Adrenal gland (tissue), 12 donors: ENCODE results near the gene GIGYF1. TPM values are rescaled to one million over a fixed set of nuclear protein-coding genes. Genes with fewer than 3 reads are reported as not detected.

ENCODE experiments used
- DNase-seq, 7 donors: peaks; one replicate each; pipeline ENCODE4 v3.0.0-alpha.2; 2019 to 2020
- H3K27ac ChIP-seq, 5 donors: fragments of 200-600 bp; sonication (generic) in 4 of 5; 1 replicate in 3 of 5; 2 replicates in 2 of 5; pipeline versions ENCODE4 v1.5.1 to v1.8.0; 2016 to 2020; ENCODE audit warnings: mild to moderate bottlenecking in 1 of 5
- H3K27me3 ChIP-seq: fragments of 200-600 bp; 2 replicates; pipeline ENCODE4 v1.8.0; 2021
- H3K36me3 ChIP-seq, 2 donors: fragments of 200-600 bp; replicated peaks in 1 of 2; 1 replicate in 1 of 2; 2 replicates in 1 of 2; pipeline versions ENCODE4 v1.5.1 to v1.8.0; 2018 to 2022
- H3K4me1 ChIP-seq, 2 donors: fragments of 200-600 bp; replicated peaks in 1 of 2; 1 replicate in 1 of 2; 2 replicates in 1 of 2; pipeline versions ENCODE4 v1.5.1 to v1.8.0; 2018 to 2021
- H3K4me3 ChIP-seq, 4 donors: fragments of 200-600 bp; sonication (generic) in 3 of 4; one replicate each; pipeline ENCODE4 v1.5.1; 2016 to 2018
- H3K9me3 ChIP-seq, 3 donors: fragments of 200-600 bp; sonication (generic) in 1 of 3; replicated peaks in 1 of 3; 1 replicate in 2 of 3; 2 replicates in 1 of 3; pipeline versions ENCODE4 v1.5.1 to v1.8.0; 2016 to 2021
- POLR2A ChIP-seq, 2 donors: fragments of 450-650 bp; IDR thresholded peaks; one replicate each; pipeline ENCODE4 v1.6.1; 2017; ENCODE audit warnings: antibody characterized with exemption in 2 of 2, mild to moderate bottlenecking in 2 of 2, moderate library complexity in 1 of 2
- WGBS, 4 donors: extraction: QIAGEN DNeasy Blood & Tissue Kit in 2 of 4; methylation state at CpG; one replicate each; pipeline versions ENCODE4 v1.1.5 to v1.1.7; 2013 to 2017; 5-methylcytosine and 5-hydroxymethylcytosine counted together
- intact Hi-C, 2 donors: fragments of 100-400 bp; cut with DNase I; formaldehyde crosslinking; loops; one replicate each; pipeline versions ENCODE4 v1.14.1 to v1.15.0; 2022 to 2023
- polyA plus RNA-seq, 3 donors: library from polyadenylated mRNA; stranded (reverse); fragments of 200-250 nt in 2 of 3; fragments of 350-450 nt in 1 of 3; fragmentation: Illumina TruSeq in 1 of 3; extraction: RNeasy Lipid Tissue Mini Kit (QIAGEN cat#74804) in 1 of 3; gene quantifications; one replicate each; pipeline ENCODE4 v1.2.3, GENCODE V29; 2013 to 2014
- total RNA-seq, 9 donors: library from RNA; depleted of rRNA in 4 of 9; stranded (reverse); fragments of >200 nt in 4 of 9; fragments of 120-200 nt in 1 of 9; fragmentation: NEBNext Ultra II Directional in 1 of 9; extraction: Animal tissue kit (Norgen Biotek cat#: 25700) in 1 of 9; gene quantifications; one replicate each; pipeline versions ENCODE4 v1.1.0 to v1.2.4, GENCODE V29; 2013 to 2023
- TF ChIP-seq, protein P1 (sequence below), 6 experiments: fragments of 450-650 bp in 4 of 6; fragments of 200-600 bp in 2 of 6; sonication (generic) in 1 of 6; IDR thresholded peaks; 1 replicate in 5 of 6; 2 replicates in 1 of 6; pipeline versions ENCODE4 v1.5.1 to v1.8.0; 2016 to 2021; ENCODE audit warnings: antibody characterized with exemption in 6 of 6, mild to moderate bottlenecking in 2 of 6, moderate library complexity in 1 of 6
- donor health status: healthy with polysubstance abuse.
- donor health status: Bipolar disorder and iron deficiency.
- donor health status: DM: yes; HTN: yes; CAD: no.
- donor health status: DM: no; HTN: no; CAD: no.
- donor health status: DM: no; HTN: no; CAD: no.
- donor health status: DM: yes; HTN: yes; CAD: no.

GIGYF1 gene
- total and polyA plus RNA-seq, 12 donors: 5.4 to 167 (median 25.9) TPM

- Histone ChIP-seq H3K36me3 (peaks cover 0 to 32% of the 10 kb centered on the region in 2 donors), H3K4me1 (peaks cover 6 to 23% of the 10 kb centered on the region in 2 donors), H3K27ac (peak overlapping the region; percentile 91 to 99 (median 97)), H3K4me3 (peak overlapping the region in 3 of 4 donors; percentile 18 to 92 (median 83)), H3K9me3 (no peaks in the 10 kb centered on the region), H3K27me3 (no peaks in the 10 kb centered on the region)
- TF ChIP-seq POLR2A (IDR thresholded peaks at IDR 0.05): no peak
- TF ChIP-seq, protein P1, sequence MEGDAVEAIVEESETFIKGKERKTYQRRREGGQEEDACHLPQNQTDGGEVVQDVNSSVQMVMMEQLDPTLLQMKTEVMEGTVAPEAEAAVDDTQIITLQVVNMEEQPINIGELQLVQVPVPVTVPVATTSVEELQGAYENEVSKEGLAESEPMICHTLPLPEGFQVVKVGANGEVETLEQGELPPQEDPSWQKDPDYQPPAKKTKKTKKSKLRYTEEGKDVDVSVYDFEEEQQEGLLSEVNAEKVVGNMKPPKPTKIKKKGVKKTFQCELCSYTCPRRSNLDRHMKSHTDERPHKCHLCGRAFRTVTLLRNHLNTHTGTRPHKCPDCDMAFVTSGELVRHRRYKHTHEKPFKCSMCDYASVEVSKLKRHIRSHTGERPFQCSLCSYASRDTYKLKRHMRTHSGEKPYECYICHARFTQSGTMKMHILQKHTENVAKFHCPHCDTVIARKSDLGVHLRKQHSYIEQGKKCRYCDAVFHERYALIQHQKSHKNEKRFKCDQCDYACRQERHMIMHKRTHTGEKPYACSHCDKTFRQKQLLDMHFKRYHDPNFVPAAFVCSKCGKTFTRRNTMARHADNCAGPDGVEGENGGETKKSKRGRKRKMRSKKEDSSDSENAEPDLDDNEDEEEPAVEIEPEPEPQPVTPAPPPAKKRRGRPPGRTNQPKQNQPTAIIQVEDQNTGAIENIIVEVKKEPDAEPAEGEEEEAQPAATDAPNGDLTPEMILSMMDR (IDR thresholded peaks at IDR 0.05): no peak
- intact Hi-C loops: loop anchor here in 1 of 2 donors (5.0 kb wide), 1 partner anchor 93 kb away; no protein-coding TSS in a partner anchor
- 0 to 1% (median 0%) methylated on average over 9 to 46 of the region's 46 CpGs; no CpG with 5 or more reads in 1 of the 4 donors for WGBS, 4 donors
- DNase-seq: peak in 1 of 7 donors; percentile 54
Observed at GRCh38 chr7:100675105-100675451, 19.0 kb downstream of the GIGYF1 start.

DNA sequence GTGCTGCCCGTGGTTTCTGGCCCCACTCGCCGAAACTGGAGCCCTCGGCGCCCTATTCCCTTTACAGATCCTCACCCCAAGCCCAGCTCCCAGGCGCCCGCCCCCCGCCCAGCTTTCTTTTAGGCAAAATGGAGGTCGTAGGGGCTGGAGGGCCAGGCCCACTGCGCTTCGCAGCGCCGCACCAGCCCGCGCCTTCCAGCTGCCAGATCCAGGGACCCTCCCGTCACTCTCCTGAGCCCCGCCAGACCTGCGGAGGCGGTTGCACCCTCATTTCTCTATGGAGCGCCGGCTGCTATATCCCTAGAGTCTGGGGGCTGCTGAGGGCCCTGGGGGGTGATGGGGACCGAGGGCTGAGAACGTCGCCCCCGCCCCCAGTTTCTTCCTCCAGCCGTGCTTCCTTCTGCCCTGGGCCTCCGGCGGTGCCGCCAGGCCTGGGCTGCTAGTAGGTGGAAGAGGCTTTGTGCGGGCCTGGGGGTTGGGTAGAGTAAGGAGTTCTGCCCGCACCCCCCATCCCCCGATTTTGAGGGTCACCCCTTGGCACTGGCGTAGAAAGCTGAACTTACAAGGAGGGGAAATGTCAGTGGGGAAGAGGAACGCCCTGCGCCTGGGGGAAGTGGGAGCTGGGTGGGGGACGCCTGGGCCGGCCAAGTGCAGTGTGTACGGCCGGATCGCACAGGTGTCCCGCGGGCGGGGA lies 19.5 kb downstream of the GIGYF1 start:
- no peaks in the 10 kb centered on the region for H3K27me3 ChIP-seq
- intact Hi-C loops: loop anchor here (5.0 kb wide), 2 partner anchors 47 to 92 kb away; no protein-coding TSS in a partner anchor

GRCh38 chr7:100673942-100674410 lies 20.1 kb downstream of the GIGYF1 start:
- DNase-seq: peak; percentile 44 to 77 (median 64)
- no peaks in the 10 kb centered on the region for H3K27me3 ChIP-seq
- no peaks in the 10 kb centered on the region for H3K9me3 ChIP-seq
- intact Hi-C loops: loop anchor here in 1 of 2 donors (5.0 kb wide), 1 partner anchor 47 kb away; no protein-coding TSS in a partner anchor
- H3K4me1 ChIP-seq: peaks cover 0 to 14% of the 10 kb centered on the region in 2 donors
- H3K36me3 ChIP-seq: peaks cover 0 to 27% of the 10 kb centered on the region in 2 donors
- 0 to 2% (median 1%) methylated on average over 1 to 34 of the region's 34 CpGs for WGBS, 4 donors
- H3K27ac ChIP-seq: peak overlapping the region; percentile 91 to 99 (median 97)
- H3K4me3 ChIP-seq: peak overlapping the region; percentile 49 to 94 (median 88)
- TF ChIP-seq, protein P1 (IDR thresholded peaks at IDR 0.05): no peak
- TF ChIP-seq POLR2A (IDR thresholded peaks at IDR 0.05): peak in 1 of 2 donors; percentile 15

More for the DNA sequence above, 19.5 kb downstream of the GIGYF1 start:
- H3K36me3 ChIP-seq: peaks cover 0 to 32% of the 10 kb centered on the region in 2 donors
- peak overlapping the region; percentile 91 to 99 (median 97) for H3K27ac ChIP-seq
- peak overlapping the region; percentile 49 to 92 (median 70) for H3K4me3 ChIP-seq
- TF ChIP-seq, protein P1 (IDR thresholded peaks at IDR 0.05): no peak
- peak in 5 of 7 donors; percentile 42 to 67 (median 56) for DNase-seq
- H3K4me1 ChIP-seq: peaks cover under 1 to 18% of the 10 kb centered on the region in 2 donors
- no peaks in the 10 kb centered on the region for H3K9me3 ChIP-seq
- WGBS, 4 donors: 0% methylated on average over 5 to 43 of the region's 43 CpGs

DNA sequence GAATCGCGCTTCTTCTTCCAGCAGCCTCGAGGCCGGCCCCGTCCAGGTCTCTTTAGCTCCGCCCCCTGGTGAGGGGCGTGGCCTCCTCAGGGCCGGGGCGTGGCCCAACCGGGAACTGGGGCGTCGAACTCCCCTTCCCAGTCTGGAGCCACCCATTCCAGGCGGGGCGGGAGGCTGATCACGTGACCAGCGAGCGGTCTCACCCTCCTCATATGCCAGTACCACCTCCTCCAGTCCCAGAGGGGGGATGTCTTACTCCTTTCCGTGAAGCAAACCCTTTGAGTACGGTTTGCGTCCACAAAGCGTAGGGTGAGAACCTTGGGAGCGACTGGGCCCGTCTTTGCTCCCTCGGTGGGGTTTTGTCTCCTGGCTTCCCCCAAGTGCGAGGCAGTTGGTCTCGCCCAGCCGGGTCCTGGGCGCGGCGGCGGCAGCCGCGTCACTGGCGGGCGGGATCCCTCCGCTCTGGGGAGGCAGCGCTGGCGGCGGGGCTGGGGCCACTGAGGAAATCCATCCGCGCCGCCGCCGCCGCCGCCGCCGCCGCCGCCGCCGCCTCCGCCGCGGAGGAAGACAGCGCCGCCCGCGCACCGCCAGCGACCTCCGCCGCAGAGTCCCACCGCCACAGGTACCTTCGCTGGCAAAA lies 20.6 kb downstream of the GIGYF1 start, which contains the start of gene GNB2:
GNB2 (plus strand) TSS at position 439 of the 640 bp plus-strand sequence. CDS start 2,526 bp downstream, outside the sequence.
- intact Hi-C loops: loop anchor here in 1 of 2 donors (5.0 kb wide), 1 partner anchor 46 kb away; no protein-coding TSS in a partner anchor
- 0% methylated on average over 2 to 64 of the region's 65 CpGs for WGBS, 4 donors
- H3K9me3 ChIP-seq: no peaks in the 10 kb centered on the region
- TF ChIP-seq POLR2A (IDR thresholded peaks at IDR 0.05): peak; percentile 77 to 80
- TF ChIP-seq, protein P1 (IDR thresholded peaks at IDR 0.05): peak in 1 of 6 experiments; percentile 23
- H3K36me3 ChIP-seq: peaks cover 0 to 21% of the 10 kb centered on the region in 2 donors
- peaks cover 0 to 14% of the 10 kb centered on the region in 2 donors for H3K4me1 ChIP-seq
- H3K27me3 ChIP-seq: no peaks in the 10 kb centered on the region
- peak; percentile 99 to 100 (median 99) for DNase-seq
- H3K27ac ChIP-seq: peak within 1 kb of the TSS; percentile 91 to 99 (median 97)
- peak within 1 kb of the TSS; percentile 49 to 94 (median 88) for H3K4me3 ChIP-seq
